Mesothelial cell of epicardium (in vitro differentiated cells): ENCODE results near the gene ST6GALNAC2. TPM values are rescaled to one million over a fixed set of nuclear protein-coding genes. Genes with fewer than 3 reads are reported as not detected.

ENCODE experiments used
- DNase-seq, 2 experiments: peaks; one replicate each; pipeline ENCODE4 v3.0.0; 2021; ENCODE audit warnings: low spot score in 2 of 2; ENCODE audit not compliant: unreplicated experiment in 2 of 2
- H3K27ac Mint-ChIP-seq: 2 replicates; pipeline ENCODE4 v1.8.0; 2021; ENCODE audit warnings: mixed read lengths
- H3K27me3 Mint-ChIP-seq: 2 replicates; pipeline ENCODE4 v1.8.0; 2021; ENCODE audit warnings: low read depth, mixed read lengths
- H3K36me3 Mint-ChIP-seq: 2 replicates; pipeline ENCODE4 v1.8.0; 2021; ENCODE audit warnings: mixed read lengths
- H3K4me1 Mint-ChIP-seq: 2 replicates; pipeline ENCODE4 v1.8.0; 2021; ENCODE audit warnings: mixed read lengths
- H3K4me3 Mint-ChIP-seq: 2 replicates; pipeline ENCODE4 v1.8.0; 2021; ENCODE audit warnings: mild to moderate bottlenecking, moderate library complexity, mixed read lengths
- H3K9me3 Mint-ChIP-seq: 2 replicates; pipeline ENCODE4 v1.8.0; 2021; ENCODE audit warnings: mixed read lengths
- CTCF ChIP-seq: fragments of 200-600 bp; sonication (generic); IDR thresholded peaks from one replicate; pipeline ENCODE4 v1.5.0; 2021; ENCODE audit warnings: antibody characterized with exemption; ENCODE audit not compliant: unreplicated experiment
- total RNA-seq: library from RNA; stranded (reverse); gene quantifications from 3 replicates; pipeline ENCODE4 v1.2.1, GENCODE V29; 2021

ST6GALNAC2 gene
- total RNA-seq, 1 donor from 2014 or later: 1.3 TPM

- Mint-ChIP-seq H3K4me3 (no peak overlapping the region), H3K36me3 (peaks cover 3% of the 10 kb centered on the region), H3K4me1 (no peaks in the 10 kb centered on the region), H3K27me3 (no peaks in the 10 kb centered on the region), H3K9me3 (no peaks in the 10 kb centered on the region), H3K27ac (no peak overlapping the region)
- no peak for TF ChIP-seq CTCF
- no peak for DNase-seq
Measured at GRCh38 chr17:76570877-76571471, 14.7 kb downstream of the ST6GALNAC2 start.

- DNase-seq: no peak
- Mint-ChIP-seq H3K4me3 (no peak overlapping the region), H3K4me1 (peaks cover 2% of the 10 kb centered on the region), H3K9me3 (no peaks in the 10 kb centered on the region), H3K27me3 (no peaks in the 10 kb centered on the region), H3K36me3 (peaks cover 8% of the 10 kb centered on the region), H3K27ac (no peak overlapping the region)
- TF ChIP-seq CTCF: no peak
Measured at GRCh38 chr17:76570457-76570856, 15.2 kb downstream of the ST6GALNAC2 start.

- Mint-ChIP-seq H3K27ac (no peak overlapping the region), H3K36me3 (peaks cover 11% of the 10 kb centered on the region), H3K4me3 (no peak overlapping the region), H3K4me1 (peaks cover 7% of the 10 kb centered on the region), H3K27me3 (no peaks in the 10 kb centered on the region), H3K9me3 (no peaks in the 10 kb centered on the region)
- no peak for DNase-seq
- TF ChIP-seq CTCF: no peak
Measured at GRCh38 chr17:76569607-76570279, 15.9 kb downstream of the ST6GALNAC2 start.

GRCh38 chr17:76568811-76569221 lies 16.8 kb downstream of the ST6GALNAC2 start:
- Mint-ChIP-seq H3K9me3 (no peaks in the 10 kb centered on the region), H3K27me3 (no peaks in the 10 kb centered on the region), H3K36me3 (peaks cover 11% of the 10 kb centered on the region)

GRCh38 chr17:76567634-76568432 lies 17.8 kb downstream of the ST6GALNAC2 start:
- H3K27ac Mint-ChIP-seq: no peak overlapping the region
- H3K27me3 Mint-ChIP-seq: no peaks in the 10 kb centered on the region
- no peaks in the 10 kb centered on the region for H3K9me3 Mint-ChIP-seq
- peaks cover 16% of the 10 kb centered on the region for H3K36me3 Mint-ChIP-seq
- H3K4me1 Mint-ChIP-seq: peaks cover 9% of the 10 kb centered on the region
- TF ChIP-seq CTCF: no peak
- DNase-seq: no peak
- no peak overlapping the region for H3K4me3 Mint-ChIP-seq

More at GRCh38 chr17:76568811-76569221, 16.8 kb downstream of the ST6GALNAC2 start:
- no peak for DNase-seq
- TF ChIP-seq CTCF: no peak
- H3K27ac Mint-ChIP-seq: no peak overlapping the region
- H3K4me1 Mint-ChIP-seq: peaks cover 7% of the 10 kb centered on the region
- H3K4me3 Mint-ChIP-seq: no peak overlapping the region
